Measurements from ENCODE around the gene ENGASE.

Gene ENGASE

DNA sequence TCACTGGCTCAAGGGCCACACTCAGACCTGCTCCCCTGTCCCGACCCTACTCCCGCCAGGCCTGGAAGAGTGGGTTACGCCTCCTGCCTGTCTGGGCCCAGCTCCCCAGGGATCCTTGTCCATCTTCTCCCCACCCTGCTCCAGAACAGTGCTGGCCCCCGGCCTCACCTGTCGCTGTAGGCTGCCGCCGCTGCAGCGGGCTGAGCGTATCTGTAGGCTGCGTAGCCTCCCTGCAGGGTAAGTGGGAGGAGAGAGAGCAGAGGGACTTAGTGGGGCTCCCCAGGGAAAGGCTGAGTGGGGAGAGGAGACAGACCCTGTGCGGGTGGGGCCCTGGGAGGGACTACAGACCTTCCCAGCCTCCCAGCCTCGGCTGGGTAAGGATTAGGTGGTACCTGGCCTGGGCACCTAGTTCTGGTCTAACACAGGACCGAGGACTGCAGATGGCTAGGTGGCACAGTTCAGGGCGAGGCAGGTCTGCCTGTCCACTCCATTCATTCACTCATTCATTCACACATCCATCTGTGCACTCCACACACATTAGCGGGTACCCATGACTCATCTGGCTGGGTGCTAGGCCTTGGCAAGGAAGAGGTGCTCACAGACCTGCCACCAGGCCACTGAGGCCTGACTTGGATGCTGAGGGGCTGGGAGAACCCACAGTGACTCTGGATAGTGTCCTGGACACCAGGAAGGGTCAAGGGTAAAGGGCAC, 20.9 kb downstream of the ENGASE start:
- TF ChIP-seq, protein P1, sequence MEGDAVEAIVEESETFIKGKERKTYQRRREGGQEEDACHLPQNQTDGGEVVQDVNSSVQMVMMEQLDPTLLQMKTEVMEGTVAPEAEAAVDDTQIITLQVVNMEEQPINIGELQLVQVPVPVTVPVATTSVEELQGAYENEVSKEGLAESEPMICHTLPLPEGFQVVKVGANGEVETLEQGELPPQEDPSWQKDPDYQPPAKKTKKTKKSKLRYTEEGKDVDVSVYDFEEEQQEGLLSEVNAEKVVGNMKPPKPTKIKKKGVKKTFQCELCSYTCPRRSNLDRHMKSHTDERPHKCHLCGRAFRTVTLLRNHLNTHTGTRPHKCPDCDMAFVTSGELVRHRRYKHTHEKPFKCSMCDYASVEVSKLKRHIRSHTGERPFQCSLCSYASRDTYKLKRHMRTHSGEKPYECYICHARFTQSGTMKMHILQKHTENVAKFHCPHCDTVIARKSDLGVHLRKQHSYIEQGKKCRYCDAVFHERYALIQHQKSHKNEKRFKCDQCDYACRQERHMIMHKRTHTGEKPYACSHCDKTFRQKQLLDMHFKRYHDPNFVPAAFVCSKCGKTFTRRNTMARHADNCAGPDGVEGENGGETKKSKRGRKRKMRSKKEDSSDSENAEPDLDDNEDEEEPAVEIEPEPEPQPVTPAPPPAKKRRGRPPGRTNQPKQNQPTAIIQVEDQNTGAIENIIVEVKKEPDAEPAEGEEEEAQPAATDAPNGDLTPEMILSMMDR (conservative IDR thresholded peaks at IDR 0.05; ENCODE audit: low read depth, low read length) = no peak
- no peak overlapping the region for H3K4me3 ChIP-seq (ENCODE audit: low read length)
- no peak for DNase-seq (ENCODE audit: low read depth)

DNA sequence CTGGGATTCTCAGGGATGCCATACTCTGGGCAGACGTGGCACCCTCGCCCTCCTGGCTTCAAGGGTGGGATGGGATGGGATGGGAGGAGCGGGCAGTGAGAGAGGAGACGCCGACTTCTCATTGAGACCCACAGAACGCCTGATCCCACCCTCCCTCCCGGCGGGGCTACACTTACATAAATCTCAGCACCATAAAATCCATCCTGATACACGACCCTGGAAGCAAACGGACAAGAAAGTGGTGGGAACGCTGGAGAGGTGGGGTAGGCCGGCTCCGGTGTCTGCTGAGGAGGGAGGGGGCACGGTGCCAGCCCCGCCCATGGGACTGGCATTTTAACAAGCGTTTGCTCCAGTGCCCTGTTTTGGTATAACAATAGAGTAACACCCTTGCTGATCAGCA, 21.9 kb downstream of the ENGASE start:
- no peak for DNase-seq (ENCODE audit: low read depth)
- TF ChIP-seq, protein P1 (conservative IDR thresholded peaks at IDR 0.05; ENCODE audit: low read depth, low read length) = no peak
- H3K4me3 ChIP-seq (ENCODE audit: low read length) = no peak overlapping the region

DNA sequence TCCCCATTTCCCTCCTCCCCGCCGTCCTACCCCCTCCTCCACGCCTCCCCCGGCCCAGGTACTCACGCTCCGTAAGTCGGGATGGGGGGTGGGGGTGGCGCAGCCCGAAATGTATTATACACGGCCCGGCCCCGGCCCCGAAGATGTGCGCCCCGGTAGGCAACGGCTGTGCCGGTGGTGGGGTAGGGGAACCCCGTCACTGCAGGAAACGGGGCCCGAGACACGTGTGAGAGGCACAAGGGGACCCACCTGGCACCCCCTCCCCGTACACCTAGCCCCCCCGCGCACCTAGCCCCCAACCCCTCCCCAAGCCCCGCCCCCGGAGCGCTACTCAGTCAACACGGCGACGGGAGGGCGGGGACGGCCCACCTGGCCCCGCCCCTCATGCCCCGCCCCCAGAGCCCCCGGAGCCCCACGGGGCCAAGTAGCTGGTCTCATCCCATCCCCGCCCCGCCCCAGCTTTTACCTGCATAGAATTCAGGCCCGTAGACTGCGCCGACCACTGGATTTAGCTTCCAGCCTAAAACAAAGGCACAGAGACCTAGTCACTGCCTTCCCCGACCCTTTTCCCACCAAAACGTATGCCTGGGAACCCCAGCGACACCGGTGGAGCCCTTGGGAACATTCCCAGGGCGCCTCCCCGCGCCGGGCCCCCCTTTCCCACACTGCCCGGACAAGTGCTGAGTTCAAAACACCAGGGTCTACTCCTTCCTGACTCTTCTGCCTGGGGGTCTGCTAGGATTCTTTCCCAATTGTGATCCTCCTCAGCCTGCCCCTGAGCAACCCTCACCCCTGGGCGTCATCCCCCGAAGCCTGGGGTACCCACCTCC, 22.8 kb downstream of the ENGASE start:
- H3K4me3 ChIP-seq (ENCODE audit: low read length) = no peak overlapping the region
- TF ChIP-seq, protein P1 (conservative IDR thresholded peaks at IDR 0.05; ENCODE audit: low read depth, low read length) = no peak
- no peak for DNase-seq (ENCODE audit: low read depth)

GRCh38 chr17:79098282-79098867, 23.8 kb downstream of the ENGASE start:
- TF ChIP-seq, protein P1 (conservative IDR thresholded peaks at IDR 0.05; ENCODE audit: low read depth, low read length) = no peak
- H3K4me3 ChIP-seq (ENCODE audit: low read length) = no peak overlapping the region
- DNase-seq (ENCODE audit: low read depth) = no peak

GRCh38 chr17:79100405-79100804, 25.8 kb downstream of the ENGASE start:
- no peak for DNase-seq (ENCODE audit: low read depth)
- TF ChIP-seq, protein P1 (conservative IDR thresholded peaks at IDR 0.05; ENCODE audit: low read depth, low read length) = no peak
- no peak overlapping the region for H3K4me3 ChIP-seq (ENCODE audit: low read length)

- H3K4me3 ChIP-seq (ENCODE audit: low read length) = no peak overlapping the region
- TF ChIP-seq, protein P1 (conservative IDR thresholded peaks at IDR 0.05; ENCODE audit: low read depth, low read length) = no peak
Observed at GRCh38 chr17:79101111-79101673, 26.6 kb downstream of the ENGASE start.

More at GRCh38 chr17:79101111-79101673, 26.6 kb downstream of the ENGASE start:
- DNase-seq (ENCODE audit: low read depth) = no peak

All from retinal pigment epithelial cell (primary cell).